Dedifferentiated amniotic fluid mesenchymal stem cell (primary cell): Measurements from ENCODE around the gene ZNF385C.

Experiments used
- DNase-seq: peaks from one replicate; pipeline ENCODE4 v3.0.0-alpha.2; 2016; ENCODE audit errors: extremely low spot score

Gene ZNF385C

GRCh38 chr17:42125565-42125964, 27.3 kb upstream of the ZNF385C start:
- no peak for DNase-seq

GRCh38 chr17:42124256-42124655, 26.0 kb upstream of the ZNF385C start:
- no peak for DNase-seq

GRCh38 chr17:42122371-42123303, 24.4 kb upstream of the ZNF385C start, which contains the start of gene HSPB9:
HSPB9 (plus strand) TSS chr17:42122804; CDS start chr17:42122851, 47 bp downstream.
- DNase-seq, result no peak

- peak; percentile 57 for DNase-seq
Observed at GRCh38 chr17:42120770-42121769, 22.8 kb upstream of the ZNF385C start, which contains the start of gene KAT2A. KAT2A (minus strand) TSS chr17:42121367; CDS start chr17:42121304, 63 bp downstream.

- DNase-seq, result no peak
Observed at GRCh38 chr17:42120161-42120769, 22.0 kb upstream of the ZNF385C start.

- DNase-seq, result no peak
Observed at GRCh38 chr17:42119301-42119700, 21.0 kb upstream of the ZNF385C start.

GRCh38 chr17:42118545-42118944, 20.3 kb upstream of the ZNF385C start:
- no peak for DNase-seq

GRCh38 chr17:42118126-42118510, 19.8 kb upstream of the ZNF385C start:
- DNase-seq, result no peak

GRCh38 chr17:42117397-42118125, 19.3 kb upstream of the ZNF385C start:
- DNase-seq, result no peak

- peak; percentile 86 for DNase-seq
Observed at GRCh38 chr17:42116705-42117396, 18.6 kb upstream of the ZNF385C start.

- no peak for DNase-seq
Observed at GRCh38 chr17:42114118-42114517, 15.8 kb upstream of the ZNF385C start.

GRCh38 chr17:42113293-42114069, 15.2 kb upstream of the ZNF385C start:
- DNase-seq, result no peak

- peak; percentile 84 for DNase-seq
Observed at GRCh38 chr17:42112552-42113176, 14.4 kb upstream of the ZNF385C start, which contains the start of gene DHX58. DHX58 (minus strand) TSS chr17:42112714; CDS start chr17:42111892, 822 bp downstream.

GRCh38 chr17:42111871-42112551, 13.7 kb upstream of the ZNF385C start:
- no peak for DNase-seq

GRCh38 chr17:42111265-42111636, 13.0 kb upstream of the ZNF385C start:
- DNase-seq, result no peak

GRCh38 chr17:42110301-42111264, 12.3 kb upstream of the ZNF385C start:
- no peak for DNase-seq

GRCh38 chr17:42109086-42109485, 10.8 kb upstream of the ZNF385C start:
- DNase-seq, result no peak
